ENCODE data around the gene KIF25. TPM values are rescaled to one million over a fixed set of nuclear protein-coding genes. Genes with fewer than 3 reads are reported as not detected.
"Not testable (repeated sequence)": the region's sequence is repeated elsewhere in the genome, so short reads cannot be mapped to it uniquely, and the experiment has no call there.

Gene KIF25
- total and polyA plus RNA-seq, 4 donors, result 0.05 TPM; not detected in 3

GRCh38 chr6:167973148-167973885 is 24.2 kb upstream of the KIF25 start:
- Histone ChIP-seq H3K9ac (ENCODE audit: low read depth in 1 of 2, low read length in 2 of 2) (no peak overlapping the region), H3K36me3 (ENCODE audit: control insufficient read depth in 4 of 4, insufficient read depth in 3 of 4, low read depth in 1 of 4, low read length in 3 of 4) (peaks cover 0 to 22% (median 9%) of the 10 kb centered on the region in 4 donors), H3K9me3 (ENCODE audit: control insufficient read depth in 4 of 4, low read length in 3 of 4) (no peaks in the 10 kb centered on the region), H3K4me3 (ENCODE audit: low read depth in 1 of 3, low read length in 3 of 3) (no peak overlapping the region), H3K4me1 (ENCODE audit: control insufficient read depth in 4 of 4, insufficient read depth in 4 of 4, low read length in 3 of 4) (no peaks in the 10 kb centered on the region), H3K27me3 (ENCODE audit: control insufficient read depth in 4 of 4, insufficient read depth in 4 of 4, low read length in 3 of 4) (no peaks in the 10 kb centered on the region), H3K27ac (ENCODE audit: low read depth in 1 of 2, low read length in 2 of 2) (no peak overlapping the region)
- no peak for DNase-seq (ENCODE audit: low spot score)
- WGBS, result 87% methylated on average over 9 of the region's 9 CpGs
- TF ChIP-seq ATF3 (IDR thresholded peaks at IDR 0.05) (no peak), NR2F2 (IDR thresholded peaks at IDR 0.05) (no peak)

- Histone ChIP-seq H3K27me3 (ENCODE audit: control insufficient read depth in 4 of 4, insufficient read depth in 4 of 4, low read length in 3 of 4) (no peaks in the 10 kb centered on the region), H3K9ac (ENCODE audit: low read depth in 1 of 2, low read length in 2 of 2) (no peak overlapping the region), H3K4me1 (ENCODE audit: control insufficient read depth in 4 of 4, insufficient read depth in 4 of 4, low read length in 3 of 4) (no peaks in the 10 kb centered on the region), H3K9me3 (ENCODE audit: control insufficient read depth in 4 of 4, low read length in 3 of 4) (no peaks in the 10 kb centered on the region), H3K36me3 (ENCODE audit: control insufficient read depth in 4 of 4, insufficient read depth in 3 of 4, low read depth in 1 of 4, low read length in 3 of 4) (peaks cover 0 to 9% (median 6%) of the 10 kb centered on the region in 4 donors), H3K4me3 (ENCODE audit: low read depth in 1 of 3, low read length in 3 of 3) (no peak overlapping the region), H3K27ac (ENCODE audit: low read depth in 1 of 2, low read length in 2 of 2) (no peak overlapping the region)
- DNase-seq (ENCODE audit: low spot score), result no peak
- WGBS, result 71% methylated on average over 12 of the region's 12 CpGs
- no peak for TF ChIP-seq JUND (IDR thresholded peaks at IDR 0.05)
- TF ChIP-seq ZBTB33 (IDR thresholded peaks at IDR 0.05), result no peak
- TF ChIP-seq YY1 (IDR thresholded peaks at IDR 0.05), result no peak
- TF ChIP-seq, protein P1, sequence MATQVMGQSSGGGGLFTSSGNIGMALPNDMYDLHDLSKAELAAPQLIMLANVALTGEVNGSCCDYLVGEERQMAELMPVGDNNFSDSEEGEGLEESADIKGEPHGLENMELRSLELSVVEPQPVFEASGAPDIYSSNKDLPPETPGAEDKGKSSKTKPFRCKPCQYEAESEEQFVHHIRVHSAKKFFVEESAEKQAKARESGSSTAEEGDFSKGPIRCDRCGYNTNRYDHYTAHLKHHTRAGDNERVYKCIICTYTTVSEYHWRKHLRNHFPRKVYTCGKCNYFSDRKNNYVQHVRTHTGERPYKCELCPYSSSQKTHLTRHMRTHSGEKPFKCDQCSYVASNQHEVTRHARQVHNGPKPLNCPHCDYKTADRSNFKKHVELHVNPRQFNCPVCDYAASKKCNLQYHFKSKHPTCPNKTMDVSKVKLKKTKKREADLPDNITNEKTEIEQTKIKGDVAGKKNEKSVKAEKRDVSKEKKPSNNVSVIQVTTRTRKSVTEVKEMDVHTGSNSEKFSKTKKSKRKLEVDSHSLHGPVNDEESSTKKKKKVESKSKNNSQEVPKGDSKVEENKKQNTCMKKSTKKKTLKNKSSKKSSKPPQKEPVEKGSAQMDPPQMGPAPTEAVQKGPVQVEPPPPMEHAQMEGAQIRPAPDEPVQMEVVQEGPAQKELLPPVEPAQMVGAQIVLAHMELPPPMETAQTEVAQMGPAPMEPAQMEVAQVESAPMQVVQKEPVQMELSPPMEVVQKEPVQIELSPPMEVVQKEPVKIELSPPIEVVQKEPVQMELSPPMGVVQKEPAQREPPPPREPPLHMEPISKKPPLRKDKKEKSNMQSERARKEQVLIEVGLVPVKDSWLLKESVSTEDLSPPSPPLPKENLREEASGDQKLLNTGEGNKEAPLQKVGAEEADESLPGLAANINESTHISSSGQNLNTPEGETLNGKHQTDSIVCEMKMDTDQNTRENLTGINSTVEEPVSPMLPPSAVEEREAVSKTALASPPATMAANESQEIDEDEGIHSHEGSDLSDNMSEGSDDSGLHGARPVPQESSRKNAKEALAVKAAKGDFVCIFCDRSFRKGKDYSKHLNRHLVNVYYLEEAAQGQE (IDR thresholded peaks at IDR 0.05), result no peak
Measured at GRCh38 chr6:167974640-167975344, 22.7 kb upstream of the KIF25 start.

- DNase-seq (ENCODE audit: low spot score), result no peak
- H3K4me1 ChIP-seq (ENCODE audit: control insufficient read depth in 4 of 4, insufficient read depth in 4 of 4, low read length in 3 of 4), result no peaks in the 10 kb centered on the region
- H3K36me3 ChIP-seq (ENCODE audit: control insufficient read depth in 4 of 4, insufficient read depth in 3 of 4, low read depth in 1 of 4, low read length in 3 of 4), result peaks cover 0 to 3% (median 1%) of the 10 kb centered on the region in 4 donors
- H3K27me3 ChIP-seq (ENCODE audit: control insufficient read depth in 4 of 4, insufficient read depth in 4 of 4, low read length in 3 of 4), result no peaks in the 10 kb centered on the region
- H3K27ac ChIP-seq (ENCODE audit: low read depth in 1 of 2, low read length in 2 of 2), result no peak overlapping the region
- H3K4me3 ChIP-seq (ENCODE audit: low read depth in 1 of 3, low read length in 3 of 3), result no peak overlapping the region
- TF ChIP-seq HNF4A (conservative IDR thresholded peaks at IDR 0.05) (no peak), NR2F2 (IDR thresholded peaks at IDR 0.05) (no peak), RAD21 (IDR thresholded peaks at IDR 0.05) (peak in 1 of 2 donors; percentile 30), TAF1 (conservative IDR thresholded peaks at IDR 0.05) (no peak)
- H3K9ac ChIP-seq (ENCODE audit: low read depth in 1 of 2, low read length in 2 of 2), result no peak overlapping the region
- 71% methylated on average over 19 of the region's 19 CpGs for WGBS
- no peaks in the 10 kb centered on the region for H3K9me3 ChIP-seq (ENCODE audit: control insufficient read depth in 4 of 4, low read length in 3 of 4)
Measured at GRCh38 chr6:167975458-167975857, 22.0 kb upstream of the KIF25 start.

DNA sequence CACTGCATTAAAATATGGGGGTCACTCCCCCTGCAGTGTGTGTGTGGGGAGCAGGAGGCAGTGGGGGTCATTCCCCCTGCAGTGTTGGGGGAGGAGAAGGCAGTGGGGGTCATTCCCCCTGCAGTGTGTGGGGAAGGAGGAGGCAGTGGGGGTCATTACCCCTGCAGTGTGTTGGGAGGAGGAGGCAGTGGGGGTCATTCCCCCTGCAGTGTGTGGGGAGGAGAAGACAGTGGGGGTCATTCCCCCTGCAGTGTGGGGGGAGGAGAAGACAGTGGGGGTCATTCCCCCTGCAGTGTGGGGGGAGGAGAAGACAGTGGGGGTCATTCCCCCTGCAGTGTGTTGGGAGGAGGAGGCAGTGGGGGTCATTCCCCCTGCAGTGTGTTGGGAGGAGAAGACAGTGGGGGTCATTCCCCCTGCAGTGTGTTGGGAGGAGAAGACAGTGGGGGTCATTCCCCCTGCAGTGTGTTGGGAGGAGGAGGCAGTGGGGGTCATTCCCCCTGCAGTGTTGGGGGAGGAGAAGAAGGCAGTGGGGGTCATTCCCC is 21.3 kb upstream of the KIF25 start:
- H3K27ac ChIP-seq (ENCODE audit: low read depth in 1 of 2, low read length in 2 of 2); H3K36me3 ChIP-seq (ENCODE audit: control insufficient read depth in 4 of 4, insufficient read depth in 3 of 4, low read depth in 1 of 4, low read length in 3 of 4); H3K4me1 ChIP-seq (ENCODE audit: control insufficient read depth in 4 of 4, insufficient read depth in 4 of 4, low read length in 3 of 4); H3K9me3 ChIP-seq (ENCODE audit: control insufficient read depth in 4 of 4, low read length in 3 of 4); H3K4me3 ChIP-seq (ENCODE audit: low read depth in 1 of 3, low read length in 3 of 3); H3K9ac ChIP-seq (ENCODE audit: low read depth in 1 of 2, low read length in 2 of 2); H3K27me3 ChIP-seq (ENCODE audit: control insufficient read depth in 4 of 4, insufficient read depth in 4 of 4, low read length in 3 of 4); DNase-seq (ENCODE audit: low spot score): not testable (repeated sequence)
